ENCODE results near the gene TM4SF4.

GRCh38 chr3:149424918-149425317, 49.6 kb upstream of the TM4SF4 start:
- TF ChIP-seq POLR2A (IDR thresholded peaks at IDR 0.05; ENCODE audit: low read length) (no peak), GATA1 (IDR thresholded peaks at IDR 0.05; ENCODE audit: low read depth, low read length) (no peak)

Data from erythroblast (primary cell).